ENCODE results near the gene ABCG2. TPM values are rescaled to one million over a fixed set of nuclear protein-coding genes. Genes with fewer than 3 reads are reported as not detected.
A peak's percentile ranks its signal among the peaks of the same experiment; 100 is the strongest.
"Not testable (repeated sequence)": the region's sequence is repeated elsewhere in the genome, so short reads cannot be mapped to it uniquely, and the experiment has no call there.

Gene ABCG2
- total RNA-seq, 2 donors from 2014 or later = 0.13 to 1.4 TPM

- Mint-ChIP-seq H3K4me3 (no peak overlapping the region), H3K36me3 (ENCODE audit: low read depth) (no peaks in the 10 kb centered on the region), H3K27ac (no peak overlapping the region), H3K4me1 (peaks cover 8% of the 10 kb centered on the region), H3K27me3 (no peaks in the 10 kb centered on the region)
- ATAC-seq (no peak), DNase-seq (no peak)
- H3K9me3 ChIP-seq (ENCODE audit: control insufficient read depth, low read length, poor library complexity, severe bottlenecking) = no peaks in the 10 kb centered on the region
Observed at GRCh38 chr4:88187766-88188165, 29.3 kb upstream of the ABCG2 start.

- Mint-ChIP-seq H3K4me3 (no peak overlapping the region), H3K36me3 (ENCODE audit: low read depth) (no peaks in the 10 kb centered on the region), H3K27ac (no peak overlapping the region), H3K27me3 (no peaks in the 10 kb centered on the region), H3K4me1 (peaks cover 11% of the 10 kb centered on the region)
- no peaks in the 10 kb centered on the region for H3K9me3 ChIP-seq (ENCODE audit: control insufficient read depth, low read length, poor library complexity, severe bottlenecking)
- no peak for ATAC-seq
- DNase-seq = no peak
Observed at GRCh38 chr4:88185906-88186305, 27.5 kb upstream of the ABCG2 start.

GRCh38 chr4:88179261-88179660 lies 20.8 kb upstream of the ABCG2 start:
- Mint-ChIP-seq H3K36me3 (ENCODE audit: low read depth) (peaks cover 3% of the 10 kb centered on the region), H3K4me1 (peaks cover 4% of the 10 kb centered on the region), H3K27me3 (peaks cover 11% of the 10 kb centered on the region), H3K4me3 (no peak overlapping the region), H3K27ac (no peak overlapping the region)
- ATAC-seq (no peak), DNase-seq (no peak)
- H3K9me3 ChIP-seq (ENCODE audit: control insufficient read depth, low read length, poor library complexity, severe bottlenecking) = no peaks in the 10 kb centered on the region

- H3K4me1 Mint-ChIP-seq = peaks cover 4% of the 10 kb centered on the region
Observed at GRCh38 chr4:88178626-88179231, 20.3 kb upstream of the ABCG2 start.

DNA sequence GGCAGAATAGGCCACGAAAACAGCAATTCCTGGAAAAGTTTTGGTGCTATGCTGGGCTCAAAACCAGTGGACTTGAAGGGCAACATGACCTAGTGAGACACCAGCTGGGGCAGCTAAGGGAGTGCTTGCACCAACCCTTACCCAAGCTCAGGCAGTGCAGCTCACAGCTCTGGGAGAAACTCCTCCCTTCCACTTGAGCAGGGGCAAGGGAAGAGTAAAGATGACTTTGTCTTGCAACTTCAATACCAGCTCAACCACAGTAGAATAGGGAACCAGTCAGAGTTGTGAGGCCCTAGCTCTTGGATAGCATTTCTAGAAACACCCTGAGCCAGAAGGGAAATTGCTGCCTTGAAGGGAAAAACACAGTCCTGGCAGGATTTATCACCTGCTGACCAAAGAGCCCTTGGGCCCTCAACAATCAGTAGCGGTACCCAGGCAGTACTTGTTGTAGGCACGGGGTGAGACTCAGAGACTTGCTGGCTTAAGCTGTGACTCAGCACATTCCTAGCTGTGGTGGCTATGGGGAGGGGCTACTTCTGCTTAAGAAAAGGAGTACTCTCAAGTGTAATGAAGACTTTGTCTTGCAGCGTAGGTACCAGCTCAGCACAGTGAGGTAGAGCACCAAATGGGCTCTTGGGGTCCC lies 19.7 kb upstream of the ABCG2 start:
- H3K4me3 Mint-ChIP-seq = no peak overlapping the region
- H3K4me1 Mint-ChIP-seq = peaks cover 4% of the 10 kb centered on the region
- H3K27me3 Mint-ChIP-seq = peaks cover 12% of the 10 kb centered on the region
- H3K27ac Mint-ChIP-seq = no peak overlapping the region
- peaks cover 3% of the 10 kb centered on the region for H3K36me3 Mint-ChIP-seq (ENCODE audit: low read depth)
- no peak for DNase-seq
- no peaks in the 10 kb centered on the region for H3K9me3 ChIP-seq (ENCODE audit: control insufficient read depth, low read length, poor library complexity, severe bottlenecking)
- ATAC-seq = no peak

More at GRCh38 chr4:88178626-88179231, 20.3 kb upstream of the ABCG2 start:
- Mint-ChIP-seq H3K27me3 (peaks cover 12% of the 10 kb centered on the region), H3K36me3 (ENCODE audit: low read depth) (peaks cover 3% of the 10 kb centered on the region), H3K27ac (no peak overlapping the region), H3K4me3 (no peak overlapping the region)
- ATAC-seq (no peak), DNase-seq (no peak)
- H3K9me3 ChIP-seq (ENCODE audit: control insufficient read depth, low read length, poor library complexity, severe bottlenecking) = no peaks in the 10 kb centered on the region

GRCh38 chr4:88172987-88173386 lies 14.5 kb upstream of the ABCG2 start:
- H3K4me3 Mint-ChIP-seq = no peak overlapping the region
- no peak overlapping the region for H3K27ac Mint-ChIP-seq
- ATAC-seq = no peak

GRCh38 chr4:88171206-88171605 lies 12.8 kb upstream of the ABCG2 start:
- Mint-ChIP-seq H3K27ac (no peak overlapping the region), H3K4me1 (no peaks in the 10 kb centered on the region), H3K36me3 (ENCODE audit: low read depth) (peaks cover 3% of the 10 kb centered on the region), H3K27me3 (peaks cover 6% of the 10 kb centered on the region), H3K4me3 (no peak overlapping the region)
- DNase-seq = no peak
- H3K9me3 ChIP-seq (ENCODE audit: control insufficient read depth, low read length, poor library complexity, severe bottlenecking) = no peaks in the 10 kb centered on the region
- no peak for ATAC-seq

More at GRCh38 chr4:88172987-88173386, 14.5 kb upstream of the ABCG2 start:
- peaks cover 6% of the 10 kb centered on the region for H3K27me3 Mint-ChIP-seq
- DNase-seq = no peak
- H3K36me3 Mint-ChIP-seq (ENCODE audit: low read depth) = no peaks in the 10 kb centered on the region
- no peaks in the 10 kb centered on the region for H3K4me1 Mint-ChIP-seq
- H3K9me3 ChIP-seq (ENCODE audit: control insufficient read depth, low read length, poor library complexity, severe bottlenecking) = no peaks in the 10 kb centered on the region

GRCh38 chr4:88169298-88169697 lies 10.9 kb upstream of the ABCG2 start:
- DNase-seq (no peak), ATAC-seq (no peak)
- no peaks in the 10 kb centered on the region for H3K4me1 Mint-ChIP-seq
- no peak overlapping the region for H3K27ac Mint-ChIP-seq
- peaks cover 3% of the 10 kb centered on the region for H3K36me3 Mint-ChIP-seq (ENCODE audit: low read depth)
- no peak overlapping the region for H3K4me3 Mint-ChIP-seq
- no peaks in the 10 kb centered on the region for H3K9me3 ChIP-seq (ENCODE audit: control insufficient read depth, low read length, poor library complexity, severe bottlenecking)
- peaks cover 2% of the 10 kb centered on the region for H3K27me3 Mint-ChIP-seq

DNA sequence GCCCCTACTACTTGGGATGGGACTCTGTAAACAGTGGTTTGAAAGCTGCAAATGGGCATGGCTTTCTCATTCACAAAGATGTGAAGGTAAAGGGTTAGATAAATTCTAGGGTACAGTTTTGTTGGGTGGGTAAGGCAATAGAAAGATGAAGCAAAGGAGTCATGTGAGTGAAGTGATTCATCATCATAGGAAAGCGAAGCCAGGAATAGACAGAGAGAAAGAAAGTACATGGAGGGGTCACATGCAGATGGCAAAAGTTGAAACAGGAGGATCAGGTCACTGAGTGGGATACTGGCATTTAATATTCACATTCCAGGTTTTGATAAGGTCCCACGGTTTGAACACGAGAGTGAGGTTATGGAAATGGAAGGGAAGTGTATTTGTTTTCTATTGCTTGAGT lies 8.2 kb upstream of the ABCG2 start:
- H3K9me3 ChIP-seq (ENCODE audit: control insufficient read depth, low read length, poor library complexity, severe bottlenecking) = no peaks in the 10 kb centered on the region
- H3K36me3 Mint-ChIP-seq (ENCODE audit: low read depth) = peaks cover 4% of the 10 kb centered on the region
- ATAC-seq (no peak), DNase-seq (no peak)
- no peaks in the 10 kb centered on the region for H3K27me3 Mint-ChIP-seq
- no peak overlapping the region for H3K4me3 Mint-ChIP-seq
- no peak overlapping the region for H3K27ac Mint-ChIP-seq
- H3K4me1 Mint-ChIP-seq = no peaks in the 10 kb centered on the region

- DNase-seq (no peak), ATAC-seq (no peak)
- H3K36me3 Mint-ChIP-seq (ENCODE audit: low read depth) = peaks cover 4% of the 10 kb centered on the region
- no peak overlapping the region for H3K27ac Mint-ChIP-seq
- no peak overlapping the region for H3K4me3 Mint-ChIP-seq
- peaks cover 1% of the 10 kb centered on the region for H3K4me1 Mint-ChIP-seq
- no peaks in the 10 kb centered on the region for H3K9me3 ChIP-seq (ENCODE audit: control insufficient read depth, low read length, poor library complexity, severe bottlenecking)
- peaks cover under 1% of the 10 kb centered on the region for H3K27me3 Mint-ChIP-seq
Observed at GRCh38 chr4:88163336-88163735, 4.9 kb upstream of the ABCG2 start.

- Mint-ChIP-seq H3K27me3 (peaks cover 7% of the 10 kb centered on the region), H3K4me3 (no peak overlapping the region), H3K36me3 (ENCODE audit: low read depth) (peaks cover 2% of the 10 kb centered on the region), H3K4me1 (peaks cover 8% of the 10 kb centered on the region), H3K27ac (no peak overlapping the region)
- ATAC-seq (no peak), DNase-seq (no peak)
- no peaks in the 10 kb centered on the region for H3K9me3 ChIP-seq (ENCODE audit: control insufficient read depth, low read length, poor library complexity, severe bottlenecking)
Observed at GRCh38 chr4:88162626-88163025, 4.2 kb upstream of the ABCG2 start.

GRCh38 chr4:88159229-88159725 lies 838 bp upstream of the ABCG2 start:
- Mint-ChIP-seq H3K4me1 (peaks cover 12% of the 10 kb centered on the region), H3K27ac (no peak overlapping the region), H3K4me3 (peak overlapping the region; percentile 86), H3K36me3 (ENCODE audit: low read depth) (peaks cover 2% of the 10 kb centered on the region), H3K27me3 (peaks cover 8% of the 10 kb centered on the region)
- H3K9me3 ChIP-seq (ENCODE audit: control insufficient read depth, low read length, poor library complexity, severe bottlenecking) = no peaks in the 10 kb centered on the region
- DNase-seq = no peak
- ATAC-seq = no peak

DNA sequence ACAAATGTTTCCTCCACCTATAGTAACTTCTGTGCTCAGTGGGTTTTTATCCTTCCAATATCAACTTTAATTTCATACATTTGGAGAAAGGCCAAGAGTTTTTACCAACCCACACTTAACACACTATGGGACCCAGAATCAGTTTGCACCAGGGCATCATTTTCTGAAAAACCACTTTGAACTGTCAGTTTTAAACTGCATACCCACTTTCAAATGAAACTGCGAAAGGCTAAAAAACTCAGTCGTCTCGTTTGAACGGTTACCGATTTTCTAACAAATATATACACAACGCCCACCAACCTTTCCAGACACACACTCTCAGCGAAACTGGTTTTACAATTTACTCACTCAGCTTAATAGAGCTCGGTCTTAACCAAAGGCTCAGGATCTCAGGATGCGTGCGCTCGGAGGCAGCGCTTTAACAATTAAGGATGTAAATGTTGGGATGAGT lies 376 bp downstream of the ABCG2 start:
- H3K4me1 Mint-ChIP-seq = peaks cover 12% of the 10 kb centered on the region
- no peak for DNase-seq
- peaks cover 8% of the 10 kb centered on the region for H3K27me3 Mint-ChIP-seq
- ATAC-seq = peak; percentile 22
- H3K4me3 Mint-ChIP-seq = peak overlapping the region; percentile 88
- peak overlapping the region; percentile 57 for H3K27ac Mint-ChIP-seq
- H3K36me3 Mint-ChIP-seq (ENCODE audit: low read depth) = no peaks in the 10 kb centered on the region
- H3K9me3 ChIP-seq (ENCODE audit: control insufficient read depth, low read length, poor library complexity, severe bottlenecking) = no peaks in the 10 kb centered on the region

DNA sequence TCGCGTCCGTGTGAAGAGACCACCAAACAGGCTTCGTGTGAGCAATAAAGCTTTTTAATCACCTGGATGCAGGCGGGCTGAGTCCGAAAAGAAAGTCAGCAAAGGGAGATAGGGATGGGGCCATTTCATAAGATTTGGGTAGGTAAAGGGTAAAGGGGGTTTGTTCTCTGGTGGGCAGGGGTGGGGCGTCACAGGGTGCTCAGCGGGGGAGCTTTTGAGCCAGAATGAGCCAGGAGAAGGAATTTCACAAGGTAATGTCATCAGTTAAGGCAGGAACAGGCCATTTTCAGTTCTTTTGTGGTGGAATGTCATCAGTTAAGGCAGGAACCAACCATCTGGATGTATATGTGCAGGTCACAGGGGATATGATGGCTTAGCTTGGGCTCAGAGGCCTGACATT lies 6.1 kb downstream of the ABCG2 start:
- not testable (repeated sequence) for DNase-seq; H3K9me3 ChIP-seq (ENCODE audit: control insufficient read depth, low read length, poor library complexity, severe bottlenecking); ATAC-seq; H3K27me3 Mint-ChIP-seq; H3K27ac Mint-ChIP-seq; H3K36me3 Mint-ChIP-seq (ENCODE audit: low read depth); H3K4me1 Mint-ChIP-seq; H3K4me3 Mint-ChIP-seq

Data from T-helper 17 cell (primary cell).